DND-41 (cell line): Measurements from ENCODE around the gene L3MBTL4.

Experiments
- CTCF ChIP-seq: IDR thresholded peaks from 2 replicates; pipeline ENCODE4 v1.5.1; 2012; ENCODE audit warnings: borderline replicate concordance, low read length, moderate library complexity, mild to moderate bottlenecking; ENCODE audit not compliant: poor library complexity, severe bottlenecking; ENCODE audit errors: extremely low read depth
- EZH2 ChIP-seq: IDR thresholded peaks from 3 replicates; pipeline ENCODE4 v1.6.1; 2012; ENCODE audit warnings: borderline replicate concordance, low read depth, mild to moderate bottlenecking, moderate library complexity, low read length, inconsistent platforms; ENCODE audit not compliant: severe bottlenecking

GRCh38 chr18:6444466-6445228, 29.9 kb upstream of the L3MBTL4 start:
- TF ChIP-seq CTCF (no peak), EZH2 (no peak)
